ENCODE data around the gene P2RY14. TPM values are rescaled to one million over a fixed set of nuclear protein-coding genes. Genes with fewer than 3 reads are reported as not detected.

P2RY14 gene
- total RNA-seq, 2 donors from 2014 or later, result 1.8 TPM; not detected in 1

- Histone ChIP-seq H3K27me3 (no peaks in the 10 kb centered on the region), H3K4me3 (no peak overlapping the region), H3K27ac (no peak overlapping the region), H3K36me3 (replicated peaks in 1 of 2; ENCODE audit: insufficient read depth in 1 of 2, low read depth in 2 of 2) (no peaks in the 10 kb centered on the region), H3K4me1 (no peaks in the 10 kb centered on the region), H3K9me3 (no peaks in the 10 kb centered on the region)
- DNase-seq (no peak), ATAC-seq (no peak)
- no peak for TF ChIP-seq CTCF (IDR thresholded peaks at IDR 0.05)
- WGBS, 2 donors, result 82 to 86% methylated on average over 6 of the region's 6 CpGs
- intact Hi-C loops (cut with DNase I), result no loop called here
Measured at GRCh38 chr3:151276687-151277042, 1.7 kb downstream of the P2RY14 start.

GRCh38 chr3:151276038-151276686 is 2.2 kb downstream of the P2RY14 start:
- Histone ChIP-seq H3K27ac (no peak overlapping the region), H3K27me3 (no peaks in the 10 kb centered on the region), H3K36me3 (replicated peaks in 1 of 2; ENCODE audit: insufficient read depth in 1 of 2, low read depth in 2 of 2) (no peaks in the 10 kb centered on the region), H3K4me3 (no peak overlapping the region), H3K9me3 (no peaks in the 10 kb centered on the region), H3K4me1 (no peaks in the 10 kb centered on the region)
- 71 to 77% methylated on average over 2 of the region's 2 CpGs for WGBS, 2 donors
- intact Hi-C loops (cut with DNase I), result no loop called here
- DNase-seq (no peak), ATAC-seq (no peak)
- no peak for TF ChIP-seq POLR2A (IDR thresholded peaks at IDR 0.05)

DNA sequence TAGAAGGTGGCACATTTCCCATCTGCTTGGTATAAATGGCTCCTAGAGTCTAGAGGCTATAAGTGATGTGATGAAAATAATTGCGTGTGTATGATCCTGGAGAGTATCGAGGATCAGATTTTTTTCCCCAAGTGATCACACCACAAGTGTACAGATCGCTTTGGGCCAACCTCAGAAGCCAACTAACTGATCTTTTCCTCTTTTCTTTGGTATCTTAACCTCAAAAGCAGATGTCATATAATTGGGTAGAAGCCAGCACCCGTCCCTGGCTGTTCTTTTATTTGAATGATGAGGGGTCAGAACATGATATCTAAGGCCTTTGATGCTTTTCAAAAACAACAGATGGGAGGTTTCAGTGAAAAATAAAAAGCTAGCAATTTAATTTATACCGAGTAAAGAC is 3.3 kb downstream of the P2RY14 start:
- ATAC-seq (no peak), DNase-seq (no peak)
- Histone ChIP-seq H3K36me3 (replicated peaks in 1 of 2; ENCODE audit: insufficient read depth in 1 of 2, low read depth in 2 of 2) (no peaks in the 10 kb centered on the region), H3K4me3 (no peak overlapping the region), H3K9me3 (no peaks in the 10 kb centered on the region), H3K4me1 (no peaks in the 10 kb centered on the region), H3K27me3 (no peaks in the 10 kb centered on the region), H3K27ac (no peak overlapping the region)
- 62 to 79% methylated on average over 5 of the region's 5 CpGs for WGBS, 2 donors
- TF ChIP-seq CTCF (IDR thresholded peaks at IDR 0.05) (no peak), POLR2A (IDR thresholded peaks at IDR 0.05) (no peak)
- intact Hi-C loops (cut with DNase I), result no loop called here

DNA sequence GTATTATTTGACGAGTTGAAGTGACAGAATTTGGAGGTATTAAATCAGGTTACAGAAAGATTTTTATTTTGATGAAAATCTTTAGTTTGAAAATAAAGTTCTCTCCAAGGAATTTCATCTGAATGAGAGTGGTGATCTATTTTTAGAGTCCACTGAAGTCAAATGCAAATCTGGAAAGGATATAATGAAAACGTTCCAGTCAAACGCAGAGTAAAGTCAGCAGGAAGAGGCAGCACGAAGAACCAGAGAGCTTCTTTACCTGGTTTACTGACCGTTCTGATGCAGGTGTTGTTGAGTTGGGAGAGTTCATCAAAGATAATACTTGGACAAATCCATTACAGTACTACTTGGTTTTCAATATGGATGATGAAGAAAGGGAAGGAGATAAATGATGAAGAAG is 8.7 kb downstream of the P2RY14 start:
- Histone ChIP-seq H3K4me1 (no peaks in the 10 kb centered on the region), H3K36me3 (replicated peaks in 1 of 2; ENCODE audit: insufficient read depth in 1 of 2, low read depth in 2 of 2) (no peaks in the 10 kb centered on the region), H3K4me3 (no peak overlapping the region), H3K27me3 (no peaks in the 10 kb centered on the region), H3K9me3 (no peaks in the 10 kb centered on the region), H3K27ac (no peak overlapping the region)
- no peak for DNase-seq
- intact Hi-C loops (cut with DNase I), result loop anchor here (5.0 kb wide), 1 partner anchor 37 kb away; no protein-coding TSS in a partner anchor
- ATAC-seq, result no peak
- 62 to 63% methylated on average over 5 of the region's 5 CpGs for WGBS, 2 donors
- no peak for TF ChIP-seq CTCF (IDR thresholded peaks at IDR 0.05)
- TF ChIP-seq POLR2A (IDR thresholded peaks at IDR 0.05), result no peak

DNA sequence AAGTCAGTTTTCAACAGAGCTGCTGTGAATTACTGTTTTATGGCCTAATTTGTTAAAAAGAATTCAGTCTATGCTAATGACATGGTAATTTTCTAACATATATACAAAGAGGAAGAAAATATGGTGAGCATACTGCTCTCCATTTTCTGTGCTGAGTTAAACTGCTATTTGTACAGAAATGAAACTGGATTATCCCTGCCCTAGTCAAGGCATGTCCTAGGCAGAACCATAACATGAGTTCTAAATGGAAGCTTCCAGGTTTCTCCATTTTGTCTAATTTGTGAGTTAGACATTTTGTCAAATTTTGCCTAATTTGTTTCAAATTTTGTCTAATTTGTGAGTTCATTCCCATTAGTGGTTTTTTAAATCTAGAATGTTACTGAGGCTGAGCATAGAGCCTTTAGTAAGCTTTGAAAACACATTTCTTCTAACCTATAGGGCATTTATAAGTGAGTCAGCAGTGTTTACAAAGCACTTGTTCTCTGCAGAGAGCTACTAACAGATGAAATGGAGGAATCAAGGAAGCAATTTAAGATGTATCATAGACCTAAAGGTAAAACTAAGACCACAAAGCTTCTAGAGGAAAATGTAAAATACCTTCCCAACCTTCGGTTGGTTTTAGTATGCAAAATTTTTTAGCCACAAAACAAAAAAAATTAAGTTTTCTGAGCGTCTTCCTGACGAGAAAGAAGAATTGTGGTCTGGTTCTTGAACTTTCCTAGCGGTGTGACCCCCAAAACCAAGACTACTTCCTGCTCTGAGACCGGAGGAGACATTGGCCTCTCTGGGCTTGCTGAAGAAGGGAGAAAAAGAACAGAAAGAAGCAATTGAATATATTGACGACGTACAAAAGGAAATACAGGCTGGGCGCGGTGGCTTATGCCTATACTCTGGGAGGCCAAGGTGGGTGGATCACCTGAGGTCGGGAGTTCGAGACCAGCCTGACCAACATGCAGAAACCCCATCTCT is 9.8 kb downstream of the P2RY14 start:
- 79 to 89% methylated on average over 11 of the region's 11 CpGs for WGBS, 2 donors
- Histone ChIP-seq H3K9me3 (no peaks in the 10 kb centered on the region), H3K36me3 (replicated peaks in 1 of 2; ENCODE audit: insufficient read depth in 1 of 2, low read depth in 2 of 2) (no peaks in the 10 kb centered on the region), H3K4me3 (no peak overlapping the region), H3K27me3 (no peaks in the 10 kb centered on the region), H3K4me1 (no peaks in the 10 kb centered on the region), H3K27ac (no peak overlapping the region)
- DNase-seq, result no peak
- ATAC-seq, result no peak
- TF ChIP-seq POLR2A (IDR thresholded peaks at IDR 0.05), result no peak
- TF ChIP-seq CTCF (IDR thresholded peaks at IDR 0.05), result no peak
- intact Hi-C loops (cut with DNase I), result loop anchor here (5.0 kb wide), 1 partner anchor 36 kb away; no protein-coding TSS in a partner anchor
